Embryonic facial prominence (tissue), 1 donor: ENCODE results near the gene ACTN3.
"Not testable (repeated sequence)": the region's sequence is repeated elsewhere in the genome, so short reads cannot be mapped to it uniquely, and the experiment has no call there.

ENCODE experiments used
- DNase-seq: peaks from one replicate; pipeline ENCODE4 v3.0.0-alpha.2; 2016; ENCODE audit errors: extremely low spot score

ACTN3 gene

DNA sequence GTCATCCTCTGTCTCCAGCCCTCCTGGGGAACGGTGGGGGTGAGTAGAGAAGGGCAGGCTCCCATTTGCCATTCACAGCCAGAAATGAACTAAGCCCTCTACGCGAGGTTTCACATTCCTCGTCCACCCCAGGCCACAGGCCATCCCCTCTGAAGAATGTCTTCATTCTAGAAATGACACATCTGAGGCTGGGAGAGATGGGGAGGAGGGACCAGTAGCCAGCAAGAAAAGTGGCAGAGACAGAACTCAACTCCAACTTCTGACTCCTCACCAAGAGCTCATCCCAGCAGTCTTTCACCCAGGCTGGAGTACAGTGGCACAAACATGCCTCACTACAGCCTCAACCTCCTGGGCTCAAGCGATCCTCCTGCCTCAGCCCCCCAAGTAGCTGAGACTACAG is 18.3 kb downstream of the ACTN3 start:
- DNase-seq = no peak

DNA sequence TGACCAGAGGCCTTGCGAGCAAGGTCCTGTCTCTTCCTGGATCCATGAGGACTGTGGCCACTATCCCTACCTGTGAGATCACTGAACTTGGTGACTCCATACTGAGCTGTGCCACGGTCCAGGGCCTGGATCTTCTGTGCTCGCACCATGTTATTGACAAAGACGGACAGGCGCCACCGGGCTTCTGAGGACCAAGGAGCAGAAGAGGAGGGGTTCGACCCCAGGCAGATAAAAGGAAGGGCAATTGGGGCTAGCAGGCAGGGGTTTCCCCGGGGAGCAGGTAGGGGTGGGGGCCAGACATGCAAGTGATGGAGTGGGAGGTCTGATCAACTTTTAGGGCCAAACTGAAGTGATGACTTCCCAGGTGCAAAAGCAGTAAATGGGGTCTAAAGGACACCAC is 19.5 kb downstream of the ACTN3 start:
- DNase-seq = no peak

DNA sequence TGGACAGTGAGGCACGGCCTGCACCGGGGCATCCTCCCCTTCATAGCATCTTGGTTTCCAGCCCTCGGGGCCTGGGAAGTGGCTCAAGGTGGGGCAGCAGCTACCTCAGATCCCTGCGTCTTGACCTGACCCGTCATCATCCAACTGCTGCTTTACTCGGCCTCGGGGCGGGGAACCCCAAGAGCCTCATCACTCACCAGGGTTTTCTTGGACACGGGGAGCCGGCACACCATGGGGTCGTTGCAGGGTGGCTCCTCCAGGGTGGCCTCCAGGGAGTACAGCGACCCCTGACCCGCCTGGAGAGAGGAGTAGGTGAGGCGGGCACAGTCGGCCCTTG is 21.1 kb downstream of the ACTN3 start:
- no peak for DNase-seq

DNA sequence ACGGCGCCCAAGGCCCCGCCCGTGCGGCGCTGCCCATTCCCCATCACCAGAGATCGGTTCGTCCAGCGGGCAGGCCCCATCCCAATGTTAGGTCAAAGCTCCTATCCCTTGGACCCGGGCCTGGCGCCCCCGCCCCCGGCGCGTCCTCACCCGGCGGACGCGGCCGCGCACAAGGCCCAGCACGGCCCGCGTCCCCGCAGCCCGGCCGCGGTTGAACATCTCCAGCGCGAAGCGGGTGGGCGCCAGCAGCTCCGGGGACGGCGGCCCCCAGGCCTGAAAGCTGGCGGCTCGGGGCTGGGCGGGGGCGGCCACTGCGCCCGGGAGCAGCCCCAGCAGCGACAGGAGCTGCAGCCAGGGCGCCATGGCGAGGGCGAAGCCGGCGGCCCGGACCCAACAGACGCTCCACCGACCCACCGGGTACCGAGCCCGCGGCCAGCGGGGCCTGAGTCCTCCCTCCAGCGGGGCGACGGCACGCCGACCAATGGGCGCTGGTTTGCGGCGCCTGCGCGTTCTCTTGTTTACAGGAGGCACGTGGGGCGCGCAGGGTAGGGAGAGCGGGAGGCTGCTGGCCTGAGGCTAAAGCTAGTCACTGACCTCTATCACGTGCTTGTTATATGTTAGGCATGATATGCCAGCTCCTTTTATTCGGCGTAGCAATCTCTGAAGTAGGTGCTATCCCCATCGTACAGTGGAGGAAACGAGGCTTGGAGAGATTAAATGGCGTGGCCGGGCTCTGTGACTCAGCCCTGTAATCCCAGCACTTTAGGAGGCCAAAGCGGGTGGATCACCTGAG is 21.6 kb downstream of the ACTN3 start, which contains the start of gene CTSF:
Gene CTSF, minus strand, starts transcription at position 483 of the 793 bp plus-strand sequence. Its CDS starts 120 bp downstream, at position 363.
- DNase-seq = no peak

DNA sequence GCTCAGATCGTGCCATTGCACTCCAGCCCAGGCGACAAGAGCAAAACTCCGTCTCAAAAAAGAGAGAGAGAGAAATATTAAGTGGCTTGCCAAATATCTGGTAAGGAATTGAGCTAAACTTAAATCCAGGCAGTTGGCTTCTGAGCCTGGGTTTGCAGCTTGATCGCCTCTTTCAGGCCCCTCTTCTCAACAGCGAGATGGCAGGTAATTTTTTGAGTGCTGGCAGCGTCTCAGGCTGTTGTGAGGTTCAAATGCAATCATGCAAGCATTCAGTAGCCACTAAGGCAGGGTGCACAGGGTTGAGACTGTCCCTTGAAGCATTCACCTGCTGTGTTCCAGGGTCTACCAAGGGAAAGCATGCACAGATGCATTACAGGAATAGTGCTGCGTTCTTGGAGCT is 22.4 kb downstream of the ACTN3 start:
- DNase-seq = no peak

DNA sequence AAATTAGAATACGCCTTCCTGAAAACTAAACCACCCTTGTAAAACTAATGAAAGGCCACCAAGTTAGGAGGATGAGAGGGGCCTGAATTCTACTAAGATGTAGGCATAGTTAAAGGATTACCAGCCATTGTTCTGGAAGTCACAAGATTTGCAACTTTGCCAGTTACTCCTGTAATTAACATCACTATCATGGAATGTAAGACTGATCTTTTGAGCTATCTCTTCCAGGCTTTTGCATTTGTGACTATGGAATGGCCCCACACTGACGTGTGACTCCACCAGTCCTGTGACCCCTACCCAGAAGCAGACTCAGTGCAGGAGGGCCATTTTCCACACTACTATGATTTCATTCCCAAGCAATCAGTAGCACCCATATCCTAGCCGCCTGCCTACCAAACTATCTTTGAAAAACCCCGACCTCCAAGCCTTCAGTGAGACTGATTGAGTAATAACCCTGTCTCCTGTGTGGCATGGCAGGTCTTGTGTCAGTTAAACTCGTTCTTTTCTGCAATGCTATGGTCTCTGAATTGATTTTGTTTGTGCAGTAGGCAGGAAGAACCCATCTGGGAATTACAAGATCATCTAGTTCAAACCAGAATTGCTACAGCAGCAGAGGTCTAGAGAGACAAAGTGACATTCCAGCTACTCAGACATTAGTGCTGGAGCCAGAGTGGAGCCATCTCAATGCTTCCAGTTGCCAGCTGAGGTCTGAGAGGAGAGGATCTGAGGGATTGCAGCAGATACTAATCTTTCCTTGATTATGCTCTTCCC is 23.6 kb downstream of the ACTN3 start:
- no peak for DNase-seq

DNA sequence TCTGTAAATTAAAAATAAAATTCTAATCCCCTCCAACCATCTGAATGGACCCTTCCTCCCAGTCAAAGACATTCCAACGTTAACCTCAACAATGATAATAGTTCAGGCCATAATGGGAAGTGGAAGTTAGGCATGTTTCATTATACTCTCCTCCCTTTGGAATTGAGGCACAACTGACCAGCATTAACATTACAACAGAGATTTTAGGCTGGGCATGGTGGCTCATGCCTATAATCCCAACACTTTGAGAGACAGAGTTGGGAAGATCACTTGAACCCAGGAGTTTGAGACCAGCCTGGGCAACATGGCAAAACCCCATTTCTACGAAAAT is 24.1 kb downstream of the ACTN3 start:
- no peak for DNase-seq

DNA sequence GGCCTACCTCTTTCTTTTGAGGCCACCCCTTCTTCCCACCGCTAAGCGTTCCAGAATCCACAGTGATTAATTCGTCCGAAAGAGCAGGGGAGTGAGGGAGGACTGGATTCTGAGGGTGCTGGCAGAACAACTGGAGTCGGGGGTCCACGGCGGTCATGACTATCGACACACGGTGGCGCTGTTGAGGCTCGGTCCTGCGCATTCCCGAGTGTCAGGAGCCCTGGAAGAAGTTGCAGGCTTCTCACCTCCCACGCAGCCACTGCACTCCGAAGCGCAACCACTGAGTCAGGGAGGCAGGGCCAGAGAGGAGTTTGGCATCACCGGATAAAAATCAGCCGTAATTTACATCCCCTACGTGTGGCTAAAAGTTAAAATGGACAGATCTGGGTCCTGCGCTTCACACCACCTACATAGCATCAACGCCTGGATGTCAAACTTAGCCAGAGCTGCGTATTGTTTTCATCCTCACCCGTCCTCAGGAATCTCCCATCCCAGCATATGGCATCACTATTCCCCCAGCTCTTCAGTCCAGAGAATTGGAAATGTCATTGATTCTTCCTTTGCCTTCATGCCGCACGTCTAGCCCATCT is 32.4 kb downstream of the ACTN3 start:
- DNase-seq = no peak

DNA sequence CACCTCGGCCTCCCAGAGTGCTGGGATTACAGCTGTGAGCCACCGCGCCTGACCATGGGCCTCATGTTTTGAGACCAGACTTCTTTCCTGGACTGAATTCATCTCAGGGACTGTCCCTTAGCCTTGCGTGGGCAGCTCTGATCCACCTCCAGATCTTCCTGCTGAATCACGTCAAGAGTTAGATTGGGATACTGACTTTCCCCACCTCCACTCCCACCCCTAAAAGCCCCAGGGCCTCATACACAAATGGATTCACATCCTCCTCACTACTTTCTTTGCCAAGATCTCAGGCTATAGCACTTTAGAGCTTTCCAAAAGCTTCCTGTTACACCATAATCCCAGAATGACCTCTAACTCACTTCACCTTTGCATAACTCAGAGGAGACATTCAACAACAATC is 34.1 kb downstream of the ACTN3 start:
- no peak for DNase-seq

DNA sequence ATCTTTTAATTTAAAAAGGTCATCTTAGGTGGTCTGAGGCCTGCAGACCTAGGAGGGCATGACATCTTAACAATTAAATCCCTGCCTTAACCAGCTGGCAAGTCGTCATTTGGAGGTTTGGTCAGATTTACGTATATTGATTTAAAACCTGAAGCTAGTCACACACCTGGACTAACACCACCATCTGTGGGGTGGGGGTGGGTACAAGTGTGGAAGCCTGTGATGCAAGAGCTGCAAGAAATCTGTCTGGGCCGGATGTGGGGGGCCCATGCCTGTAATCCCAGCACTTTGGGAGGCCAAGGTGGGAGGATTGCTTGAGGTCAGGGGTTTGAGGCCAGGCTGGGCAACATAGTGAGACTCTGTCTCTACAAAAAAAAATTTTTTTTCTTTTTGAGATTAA is 34.6 kb downstream of the ACTN3 start:
- no peak for DNase-seq

DNA sequence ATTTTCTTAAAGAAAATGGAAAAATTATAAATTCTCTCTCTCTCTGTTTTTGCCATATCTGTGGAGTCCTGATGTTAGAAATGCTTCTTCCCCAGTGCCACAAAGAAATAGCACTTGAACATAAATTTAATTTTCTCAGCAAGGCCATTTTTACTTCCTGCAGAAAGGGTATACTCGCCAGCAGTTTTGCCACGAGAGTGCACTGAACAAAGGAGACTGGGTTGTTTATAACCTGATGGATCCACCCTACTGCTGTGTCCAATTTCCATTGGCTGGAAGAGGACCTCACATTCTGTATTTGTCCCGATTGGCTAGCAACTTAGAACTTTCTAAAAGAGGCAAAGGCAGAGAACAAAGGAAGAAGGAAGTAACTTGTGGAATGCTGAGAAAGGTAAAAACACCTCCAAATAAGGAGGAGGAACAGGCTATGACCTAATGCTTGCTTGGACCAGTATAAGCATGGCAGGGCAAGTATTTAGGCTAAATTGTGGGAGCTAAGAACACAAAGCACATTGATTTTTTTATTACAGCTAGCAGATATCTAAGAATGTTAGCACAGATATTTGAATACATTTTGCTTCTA is 36.0 kb downstream of the ACTN3 start:
- not testable (repeated sequence) for DNase-seq

DNA sequence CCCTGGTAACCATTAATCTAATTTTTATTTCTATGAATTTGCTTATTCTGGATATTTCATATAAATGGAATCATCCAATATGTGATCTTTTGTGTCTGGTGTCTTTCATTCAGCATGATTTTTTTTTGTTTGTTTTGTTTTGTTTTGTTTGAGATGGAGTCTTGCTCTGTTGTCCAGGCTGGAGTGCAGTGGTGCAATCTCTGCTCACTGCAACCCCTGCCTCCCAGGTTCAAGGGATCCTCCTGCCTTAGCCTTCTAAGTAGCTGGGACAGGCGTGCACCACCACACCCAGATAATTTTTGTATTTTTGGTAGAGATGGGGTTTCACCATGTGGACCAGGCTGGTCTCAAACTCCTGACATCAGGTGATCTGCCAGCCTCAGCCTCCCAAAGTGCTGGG is 38.7 kb downstream of the ACTN3 start:
- DNase-seq = not testable (repeated sequence)

DNA sequence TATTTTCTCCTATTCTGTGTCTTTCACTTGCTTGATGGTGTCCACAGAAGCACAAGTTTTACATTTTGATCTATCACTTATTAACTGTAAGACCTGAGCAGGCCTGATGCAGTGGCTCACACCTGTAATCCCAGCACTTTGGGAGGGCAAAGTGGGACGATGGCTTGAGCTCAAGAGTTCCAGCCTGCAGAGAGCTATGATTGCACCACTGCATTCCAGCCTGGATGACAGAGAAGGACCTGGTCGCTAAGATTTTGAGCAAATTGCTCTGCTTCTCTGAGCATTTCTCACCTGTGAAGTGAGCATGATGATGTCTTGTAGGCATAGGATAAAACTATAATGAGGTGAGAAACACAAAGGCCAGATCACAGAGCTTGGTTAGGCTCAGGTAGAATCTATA is 39.4 kb downstream of the ACTN3 start:
- DNase-seq = no peak

DNA sequence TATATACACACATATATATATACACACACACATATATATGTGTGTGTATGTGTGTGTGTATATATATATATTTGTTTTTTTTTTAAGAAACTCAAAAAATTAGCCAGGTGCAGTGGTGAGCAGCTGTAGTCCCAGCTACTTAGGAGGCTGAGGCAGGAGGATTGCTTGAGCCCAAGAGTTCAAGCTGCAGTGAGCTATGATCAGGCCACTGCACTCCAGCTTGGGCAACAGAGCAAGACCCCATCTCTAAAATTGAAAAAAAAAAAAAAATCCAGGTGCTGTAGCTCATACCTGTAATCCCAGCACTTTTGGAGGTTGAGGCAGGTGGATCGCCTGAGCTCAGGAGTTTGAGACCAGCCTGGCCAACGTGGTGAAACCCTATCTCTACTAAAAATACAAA is 42.6 kb downstream of the ACTN3 start:
- DNase-seq = not testable (repeated sequence)

DNA sequence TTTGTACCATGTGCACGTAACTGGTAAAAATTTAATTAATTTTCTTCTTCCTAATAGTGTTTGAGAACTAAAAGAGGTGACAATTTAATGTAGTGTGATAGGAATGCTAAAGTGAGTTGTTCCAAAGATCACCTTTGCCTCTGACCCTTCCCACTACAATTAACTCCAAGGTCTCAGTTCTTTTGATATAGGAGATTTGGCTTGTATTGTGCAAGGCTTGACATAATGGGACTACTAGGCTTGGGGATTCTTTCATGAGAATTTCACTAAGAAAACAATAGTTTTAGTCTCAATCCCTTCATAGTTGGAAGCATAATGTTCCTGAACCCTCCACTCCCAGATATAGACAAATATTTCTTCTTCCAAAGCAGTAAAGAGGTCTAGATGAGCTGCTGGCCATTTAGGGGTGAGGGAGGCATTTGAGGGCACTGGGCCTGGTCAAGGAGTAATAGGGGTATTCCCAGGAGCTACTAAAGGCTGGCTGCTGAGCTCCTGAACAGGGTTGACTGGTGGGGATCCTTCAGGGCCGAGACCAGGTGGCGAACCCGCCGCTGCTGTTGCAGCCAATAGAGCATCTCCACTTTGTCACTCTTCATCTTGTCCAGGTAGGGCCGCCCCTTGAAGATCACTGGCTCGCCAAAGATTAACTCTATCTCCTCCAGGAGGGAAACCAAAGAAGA is 43.4 kb downstream of the ACTN3 start:
- no peak for DNase-seq

DNA sequence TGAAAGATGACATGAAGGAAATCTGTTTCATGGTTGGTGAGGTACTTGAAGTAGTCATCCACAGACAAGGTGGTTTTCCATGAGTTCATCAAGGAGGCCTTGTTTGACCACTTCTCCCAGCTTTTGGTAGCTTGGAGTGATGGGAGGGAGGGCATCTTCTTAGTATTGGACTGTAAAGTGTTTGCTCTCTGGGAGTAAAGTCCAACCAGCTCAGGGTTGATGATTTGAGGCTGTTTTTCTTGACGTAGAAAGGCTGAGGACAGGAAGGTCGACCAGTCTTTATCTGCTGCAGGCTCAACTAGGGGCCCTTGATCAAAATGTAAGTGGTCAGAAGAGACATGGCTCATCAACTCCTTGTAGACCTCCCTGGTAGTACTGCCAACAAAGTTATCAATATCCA is 44.5 kb downstream of the ACTN3 start:
- DNase-seq = no peak

DNA sequence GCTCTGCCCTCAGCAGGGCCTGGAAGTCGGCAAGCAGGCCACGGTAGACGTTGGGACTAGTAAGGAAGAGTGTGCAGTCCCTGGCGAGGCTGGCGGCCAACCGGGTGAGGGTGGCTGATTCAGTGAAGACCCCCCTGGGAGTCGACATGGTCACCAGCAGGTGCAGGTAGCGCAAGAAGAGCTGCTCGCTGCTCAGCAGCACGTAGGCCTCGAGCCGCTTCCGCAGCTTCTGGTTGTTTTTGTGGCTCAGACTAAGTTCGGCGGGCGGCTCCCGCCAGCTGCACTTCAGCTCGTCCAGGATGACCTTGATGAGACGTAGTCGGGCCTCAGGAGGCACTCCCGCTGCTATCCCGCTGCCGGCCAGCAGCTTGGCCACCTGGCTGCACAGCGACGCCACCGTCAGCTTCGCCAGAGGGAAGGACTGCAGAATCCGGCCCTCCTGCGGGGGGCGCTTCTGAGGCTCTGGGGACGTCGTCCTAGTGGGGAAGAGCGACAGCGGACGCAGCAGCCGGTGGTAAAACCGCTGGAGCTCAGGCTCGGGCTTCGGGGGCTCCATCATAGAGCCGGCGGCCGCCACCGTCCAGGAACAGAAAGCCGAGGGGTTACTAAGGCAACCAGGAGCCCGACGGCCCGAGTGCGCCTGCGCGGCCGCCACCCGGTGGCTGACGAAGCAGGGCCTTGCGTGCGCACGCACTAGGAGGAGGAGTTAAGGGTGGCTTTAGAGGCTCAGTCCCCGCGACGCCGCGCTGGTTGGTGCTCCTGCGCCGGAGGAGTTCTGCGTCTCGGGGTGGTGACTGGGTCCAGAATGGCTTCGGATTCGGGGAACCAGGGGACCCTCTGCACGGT is 46.0 kb downstream of the ACTN3 start, which contains the start of the genes CCDC87 and CCS:
Gene CCDC87, minus strand, starts transcription at position 607 of the 846 bp plus-strand sequence. Its CDS starts 48 bp downstream, at position 559.
Gene CCS, plus strand, starts transcription at position 729 of the 846 bp plus-strand sequence. Its CDS starts 77 bp downstream, at position 806.
- DNase-seq = peak; percentile 90

DNA sequence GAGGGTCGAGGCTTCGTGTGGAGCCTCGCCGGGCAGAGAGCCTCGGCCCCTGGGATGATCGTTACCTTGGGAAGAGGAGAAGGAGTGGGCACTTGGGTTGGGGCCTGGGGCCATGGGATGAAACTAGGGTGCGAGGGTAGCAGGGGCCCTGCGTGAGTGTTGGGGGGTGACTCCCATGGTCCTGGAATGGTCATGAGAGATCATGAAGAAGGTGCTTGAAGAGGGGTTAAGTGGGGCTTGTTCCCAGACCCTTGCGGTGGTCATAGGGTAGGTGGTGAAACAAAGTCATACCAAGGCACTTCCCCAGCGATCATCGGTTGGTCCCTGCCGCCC is 46.6 kb downstream of the ACTN3 start:
- DNase-seq = no peak

DNA sequence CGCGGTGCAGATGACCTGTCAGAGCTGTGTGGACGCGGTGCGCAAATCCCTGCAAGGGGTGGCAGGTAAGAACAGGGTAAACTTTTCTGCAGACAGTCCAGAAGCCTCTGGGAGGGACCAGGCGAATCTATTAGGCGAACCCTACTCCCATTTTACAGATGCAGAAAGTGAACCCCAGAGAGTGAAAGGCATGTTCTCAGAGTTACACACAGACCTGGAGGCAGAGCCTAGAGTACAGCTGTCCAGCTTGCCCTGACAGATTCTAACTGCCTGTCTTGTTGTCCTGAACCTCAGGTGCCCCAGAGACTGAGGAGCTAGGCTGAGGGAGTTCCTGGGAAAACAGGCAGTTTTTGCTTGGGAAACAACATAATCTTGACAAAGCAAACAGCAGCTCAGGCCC is 46.9 kb downstream of the ACTN3 start:
- DNase-seq = no peak

DNA sequence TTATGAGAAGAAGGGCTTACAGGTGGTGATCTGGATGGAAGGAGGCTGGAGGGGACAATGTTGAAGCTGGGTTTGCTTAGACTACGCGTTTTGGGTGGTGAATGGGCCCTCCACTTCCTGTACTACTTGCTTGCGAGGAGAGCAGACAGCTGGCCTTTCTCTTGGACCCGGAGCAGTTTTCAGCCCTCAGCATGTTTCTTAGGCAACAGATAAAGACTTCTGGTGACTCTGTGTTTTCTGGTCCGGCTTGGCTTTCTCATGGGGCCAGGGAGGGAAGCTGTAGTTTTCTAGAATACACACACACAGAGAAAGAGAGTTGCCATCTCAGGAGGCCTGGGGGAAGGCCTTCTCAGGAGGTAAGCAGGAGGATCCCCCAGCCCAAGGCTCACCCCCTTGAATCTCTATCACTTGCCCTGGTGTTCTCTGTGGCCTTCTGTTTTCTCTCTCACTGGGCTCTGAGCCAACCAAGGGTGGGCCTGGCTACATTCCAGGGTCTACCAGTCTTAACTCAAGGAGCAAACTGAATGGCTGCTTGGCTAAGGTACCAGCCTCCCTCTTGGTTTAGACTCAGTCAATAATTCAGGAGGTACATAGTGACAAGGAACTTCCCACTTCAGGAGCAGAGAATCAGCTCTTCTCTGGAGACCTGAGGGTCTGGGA is 48.7 kb downstream of the ACTN3 start:
- DNase-seq = no peak
